ENCODE data around the gene FFAR3. TPM values are rescaled to one million over a fixed set of nuclear protein-coding genes. Genes with fewer than 3 reads are reported as not detected.

FFAR3 gene
- total and polyA plus RNA-seq, 7 donors, result 0.67 to 1.9 (median 1.4) TPM; not detected in 2

DNA sequence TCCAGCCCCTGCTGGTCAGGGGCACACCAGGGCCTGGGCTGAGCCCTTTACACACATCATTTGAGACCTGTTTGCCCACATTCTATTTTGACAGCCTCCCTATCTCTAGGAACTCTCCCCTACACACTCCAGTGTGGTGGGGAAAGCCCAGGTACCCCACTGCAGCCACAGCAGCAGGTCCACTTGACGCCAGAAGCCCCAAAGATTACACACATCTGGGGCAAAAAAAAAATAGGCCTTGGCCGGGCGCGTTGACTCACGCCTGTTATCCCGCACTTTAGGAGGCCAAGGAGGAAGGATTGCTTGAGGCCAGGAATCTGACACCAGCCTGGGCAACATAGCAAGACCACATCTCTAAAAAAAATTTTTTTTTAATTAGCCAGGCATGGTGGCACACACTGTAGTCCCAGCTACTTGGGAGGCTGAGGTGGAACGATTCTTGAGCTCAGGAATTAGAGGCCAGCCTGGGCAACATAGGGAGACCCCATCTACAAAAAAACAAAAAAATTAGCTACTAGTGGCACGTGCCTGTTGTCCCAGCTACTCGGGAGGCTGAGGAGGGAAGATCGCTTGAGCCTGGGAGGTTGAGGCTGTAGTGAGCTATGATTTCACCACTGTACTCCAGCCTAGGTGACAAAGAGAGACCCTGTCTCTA is 47.3 kb upstream of the FFAR3 start:
- intact Hi-C loops (cut with DNase I), result no loop called here
- TF ChIP-seq EP300 (IDR thresholded peaks at IDR 0.05) (no peak), POLR2A (IDR thresholded peaks at IDR 0.05) (no peak)
- H3K4me3 ChIP-seq, result no peak overlapping the region
- H3K9me3 ChIP-seq, result no peaks in the 10 kb centered on the region
- H3K27ac ChIP-seq, result no peak overlapping the region
- no peaks in the 10 kb centered on the region for H3K36me3 ChIP-seq
- 88 to 95% methylated on average over 10 of the region's 10 CpGs for WGBS, 2 donors
- H3K27me3 ChIP-seq, result peaks cover 0 to 36% (median 0%) of the 10 kb centered on the region in 3 donors
- no peaks in the 10 kb centered on the region for H3K4me1 ChIP-seq
- DNase-seq, result no peak

DNA sequence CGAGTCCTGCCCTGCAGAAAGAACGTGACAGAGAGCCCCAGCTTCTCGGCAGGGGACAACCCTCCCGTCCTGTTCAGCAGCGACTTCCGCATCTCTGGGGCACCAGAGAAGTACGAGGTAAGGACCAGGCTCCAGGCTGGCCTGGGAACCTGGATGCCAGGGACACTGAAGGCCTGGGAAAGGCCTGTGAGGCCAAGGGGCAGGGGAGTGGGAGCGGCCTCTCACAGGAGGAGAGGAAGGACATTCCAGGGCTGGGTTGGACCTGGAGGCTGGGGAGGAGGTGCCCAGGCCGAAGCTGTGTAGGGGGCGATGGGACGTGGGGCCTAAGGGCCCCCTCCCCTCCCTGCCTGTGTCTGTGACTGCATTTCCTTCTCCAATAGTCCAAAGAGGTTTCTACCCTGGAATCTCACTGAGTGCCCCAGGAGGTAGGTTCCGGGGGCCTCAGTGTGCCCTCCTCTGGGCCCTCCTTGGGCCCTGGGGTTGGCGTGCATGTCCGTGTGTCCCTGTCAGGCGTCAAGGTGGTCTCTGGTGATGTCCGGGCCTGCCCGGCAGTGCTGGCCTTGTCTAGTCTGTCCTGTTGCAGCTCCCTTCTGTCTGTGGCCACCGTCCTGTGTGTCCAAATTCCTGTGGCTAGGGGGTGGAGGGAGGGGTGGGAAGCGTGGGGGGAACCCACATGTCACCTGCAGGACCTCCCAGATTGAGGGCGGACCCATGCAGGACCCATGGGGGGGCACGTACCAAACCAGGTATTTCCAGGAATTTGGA is 46.2 kb upstream of the FFAR3 start:
- Histone ChIP-seq H3K27me3 (peaks cover 0 to 36% (median 0%) of the 10 kb centered on the region in 3 donors), H3K4me3 (no peak overlapping the region), H3K9me3 (no peaks in the 10 kb centered on the region), H3K36me3 (no peaks in the 10 kb centered on the region), H3K27ac (no peak overlapping the region), H3K4me1 (no peaks in the 10 kb centered on the region)
- DNase-seq, result no peak
- intact Hi-C loops (cut with DNase I), result no loop called here
- TF ChIP-seq, protein P1, sequence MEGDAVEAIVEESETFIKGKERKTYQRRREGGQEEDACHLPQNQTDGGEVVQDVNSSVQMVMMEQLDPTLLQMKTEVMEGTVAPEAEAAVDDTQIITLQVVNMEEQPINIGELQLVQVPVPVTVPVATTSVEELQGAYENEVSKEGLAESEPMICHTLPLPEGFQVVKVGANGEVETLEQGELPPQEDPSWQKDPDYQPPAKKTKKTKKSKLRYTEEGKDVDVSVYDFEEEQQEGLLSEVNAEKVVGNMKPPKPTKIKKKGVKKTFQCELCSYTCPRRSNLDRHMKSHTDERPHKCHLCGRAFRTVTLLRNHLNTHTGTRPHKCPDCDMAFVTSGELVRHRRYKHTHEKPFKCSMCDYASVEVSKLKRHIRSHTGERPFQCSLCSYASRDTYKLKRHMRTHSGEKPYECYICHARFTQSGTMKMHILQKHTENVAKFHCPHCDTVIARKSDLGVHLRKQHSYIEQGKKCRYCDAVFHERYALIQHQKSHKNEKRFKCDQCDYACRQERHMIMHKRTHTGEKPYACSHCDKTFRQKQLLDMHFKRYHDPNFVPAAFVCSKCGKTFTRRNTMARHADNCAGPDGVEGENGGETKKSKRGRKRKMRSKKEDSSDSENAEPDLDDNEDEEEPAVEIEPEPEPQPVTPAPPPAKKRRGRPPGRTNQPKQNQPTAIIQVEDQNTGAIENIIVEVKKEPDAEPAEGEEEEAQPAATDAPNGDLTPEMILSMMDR (IDR thresholded peaks at IDR 0.05), result no peak
- no peak for TF ChIP-seq POLR2A (IDR thresholded peaks at IDR 0.05)
- no peak for TF ChIP-seq EP300 (IDR thresholded peaks at IDR 0.05)
- no peak for TF ChIP-seq POLR2AphosphoS5 (IDR thresholded peaks at IDR 0.05)
- 86% methylated on average over 21 of the region's 21 CpGs for WGBS, 2 donors

DNA sequence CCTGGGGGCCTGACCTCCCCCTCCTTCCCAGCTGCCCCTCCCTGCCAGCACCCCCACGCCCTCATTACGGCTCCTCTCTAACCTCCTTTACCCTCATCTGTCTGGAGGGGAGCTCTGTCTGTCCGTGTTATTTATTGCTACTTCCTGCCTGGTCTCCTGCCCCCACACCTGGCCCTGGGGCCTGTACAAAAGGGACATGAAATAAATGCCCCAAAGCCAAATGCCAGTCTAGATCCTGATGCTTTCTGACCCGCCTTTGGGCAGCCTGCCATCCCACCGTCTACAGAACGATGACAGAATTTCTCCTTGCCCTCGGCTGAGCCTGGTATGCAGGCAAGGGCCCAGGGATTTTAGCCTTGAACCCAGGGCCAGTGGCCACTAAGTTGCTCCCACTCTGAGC is 44.7 kb upstream of the FFAR3 start:
- WGBS, 2 donors, result 15 to 40% methylated on average over 7 of the region's 7 CpGs
- no peaks in the 10 kb centered on the region for H3K4me1 ChIP-seq
- TF ChIP-seq EP300 (IDR thresholded peaks at IDR 0.05) (no peak), POLR2A (IDR thresholded peaks at IDR 0.05) (no peak), POLR2AphosphoS5 (IDR thresholded peaks at IDR 0.05) (no peak)
- TF ChIP-seq, protein P1 (IDR thresholded peaks at IDR 0.05), result no peak
- H3K27me3 ChIP-seq, result peaks cover 0 to 32% (median 0%) of the 10 kb centered on the region in 3 donors
- no peak for DNase-seq
- no peak overlapping the region for H3K4me3 ChIP-seq
- H3K36me3 ChIP-seq, result no peaks in the 10 kb centered on the region
- intact Hi-C loops (cut with DNase I), result no loop called here
- no peaks in the 10 kb centered on the region for H3K9me3 ChIP-seq
- H3K27ac ChIP-seq, result no peak overlapping the region

DNA sequence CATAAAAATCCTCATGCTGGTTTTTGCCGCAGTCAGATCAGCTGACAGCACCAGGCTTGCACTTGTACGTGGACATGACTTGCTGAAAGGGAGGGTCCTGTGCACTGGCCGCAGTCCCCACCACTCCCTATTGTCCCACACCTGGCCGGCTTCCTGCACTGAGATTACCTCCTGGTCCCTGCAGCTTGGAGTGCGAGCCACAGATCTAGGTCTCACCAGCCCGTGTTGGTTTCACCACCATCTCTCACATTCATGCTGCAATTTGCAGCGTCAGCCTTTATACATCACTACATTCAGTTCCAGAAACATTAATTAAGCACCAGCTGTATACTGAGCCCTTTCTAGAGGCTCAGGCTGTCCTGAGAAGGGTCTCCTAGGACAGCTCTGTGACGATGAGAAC is 44.2 kb upstream of the FFAR3 start:
- 80 to 89% methylated on average over 8 of the region's 8 CpGs for WGBS, 2 donors
- no peaks in the 10 kb centered on the region for H3K9me3 ChIP-seq
- H3K4me1 ChIP-seq, result no peaks in the 10 kb centered on the region
- TF ChIP-seq EP300 (IDR thresholded peaks at IDR 0.05) (no peak), POLR2AphosphoS5 (IDR thresholded peaks at IDR 0.05) (no peak), POLR2A (IDR thresholded peaks at IDR 0.05) (no peak)
- TF ChIP-seq, protein P1 (IDR thresholded peaks at IDR 0.05), result no peak
- intact Hi-C loops (cut with DNase I), result no loop called here
- no peak for DNase-seq
- no peak overlapping the region for H3K27ac ChIP-seq
- H3K36me3 ChIP-seq, result no peaks in the 10 kb centered on the region
- no peak overlapping the region for H3K4me3 ChIP-seq
- peaks cover 0 to 30% (median 0%) of the 10 kb centered on the region in 3 donors for H3K27me3 ChIP-seq

DNA sequence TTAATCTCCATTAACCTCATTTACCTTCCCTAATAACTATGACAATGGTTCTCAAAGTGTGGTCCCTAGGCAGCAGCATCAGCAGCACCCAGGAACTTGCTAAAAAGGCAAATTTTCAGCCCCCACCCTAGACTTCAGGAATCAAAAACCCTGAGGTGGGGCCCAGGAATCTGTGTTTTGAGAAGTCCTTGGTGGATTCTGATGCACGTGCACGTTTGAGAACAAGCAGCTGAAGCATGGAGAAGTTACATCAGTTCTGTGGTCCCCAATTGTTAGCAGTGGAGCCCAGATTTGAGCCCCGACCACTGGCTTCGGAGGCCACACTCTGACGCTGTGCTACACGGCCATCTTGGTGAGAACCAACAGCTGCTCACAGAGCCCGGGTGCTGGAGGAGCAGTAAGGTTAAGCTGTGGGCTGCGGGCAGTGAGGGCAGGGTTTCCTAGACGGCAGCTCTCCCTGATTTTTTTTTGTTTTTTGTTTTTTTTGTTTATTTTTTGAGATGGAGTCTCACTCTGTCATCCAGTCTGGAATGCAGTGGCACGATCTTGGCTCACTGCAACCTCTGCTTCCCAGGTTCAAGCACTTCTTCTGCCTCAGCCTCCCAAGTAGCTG is 43.3 kb upstream of the FFAR3 start:
- 83 to 89% methylated on average over 10 of the region's 10 CpGs for WGBS, 2 donors
- no peak overlapping the region for H3K4me3 ChIP-seq
- H3K27me3 ChIP-seq, result peaks cover 0 to 21% (median 0%) of the 10 kb centered on the region in 3 donors
- H3K4me1 ChIP-seq, result no peaks in the 10 kb centered on the region
- TF ChIP-seq EP300 (IDR thresholded peaks at IDR 0.05) (no peak), POLR2AphosphoS5 (IDR thresholded peaks at IDR 0.05) (no peak), POLR2A (IDR thresholded peaks at IDR 0.05) (no peak)
- TF ChIP-seq, protein P1 (IDR thresholded peaks at IDR 0.05), result no peak
- no peaks in the 10 kb centered on the region for H3K9me3 ChIP-seq
- H3K27ac ChIP-seq, result no peak overlapping the region
- DNase-seq, result no peak
- H3K36me3 ChIP-seq, result no peaks in the 10 kb centered on the region
- intact Hi-C loops (cut with DNase I), result no loop called here

All from sigmoid colon (tissue), 7 donors.